ENCODE data around the gene AKAP6.

Gene AKAP6

DNA sequence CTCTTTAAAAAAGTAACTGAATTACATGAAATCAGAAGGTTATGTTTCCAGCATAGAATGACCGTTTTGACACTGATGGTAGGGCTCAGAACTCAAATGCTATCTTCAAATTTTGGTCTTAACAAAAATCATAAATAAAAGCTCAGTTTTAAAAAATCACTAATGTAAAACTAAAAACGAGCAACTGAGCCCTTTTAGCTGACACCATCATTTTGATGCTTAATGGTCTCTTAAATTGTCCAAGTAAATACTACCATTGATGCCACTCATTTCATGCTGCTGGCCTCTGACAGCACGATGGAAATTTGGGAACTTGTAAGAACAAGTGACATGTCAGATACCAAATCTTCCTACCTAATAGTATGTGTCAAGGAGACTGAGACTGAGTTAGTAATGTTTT lies 205.0 kb downstream of the AKAP6 start:
- no peak overlapping the region for H3K4me3 Mint-ChIP-seq
- no peaks in the 10 kb centered on the region for H3K36me3 Mint-ChIP-seq (ENCODE audit: low read depth)
- H3K27ac Mint-ChIP-seq = no peak overlapping the region
- no peak for DNase-seq (ENCODE audit: low spot score)
- H3K27me3 Mint-ChIP-seq (ENCODE audit: low read depth) = no peaks in the 10 kb centered on the region
- no peaks in the 10 kb centered on the region for H3K4me1 Mint-ChIP-seq (ENCODE audit: low read depth)
- no peaks in the 10 kb centered on the region for H3K9me3 Mint-ChIP-seq

DNA sequence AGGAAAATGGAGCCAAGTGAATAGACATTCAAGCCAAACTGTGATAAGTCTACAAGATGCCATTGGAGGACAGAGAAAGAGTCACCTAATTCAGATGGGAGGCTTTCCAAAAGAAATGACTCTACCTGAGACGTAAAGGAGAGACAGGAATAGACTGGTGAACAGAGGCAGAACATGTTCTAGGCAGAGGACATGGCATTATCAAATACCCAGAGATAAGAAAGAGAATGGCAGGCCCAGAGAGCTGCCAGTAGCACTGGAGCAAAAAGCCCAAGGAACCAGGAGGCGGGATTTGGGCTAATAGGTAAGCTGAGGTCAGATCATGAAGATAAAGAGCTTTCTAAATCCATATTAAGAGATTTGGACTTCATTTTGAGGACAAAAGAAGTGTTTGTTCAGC lies 207.1 kb downstream of the AKAP6 start:
- no peaks in the 10 kb centered on the region for H3K4me1 Mint-ChIP-seq (ENCODE audit: low read depth)
- H3K4me3 Mint-ChIP-seq = no peak overlapping the region
- no peaks in the 10 kb centered on the region for H3K36me3 Mint-ChIP-seq (ENCODE audit: low read depth)
- DNase-seq (ENCODE audit: low spot score) = no peak
- H3K27ac Mint-ChIP-seq = no peak overlapping the region
- no peaks in the 10 kb centered on the region for H3K27me3 Mint-ChIP-seq (ENCODE audit: low read depth)
- no peaks in the 10 kb centered on the region for H3K9me3 Mint-ChIP-seq

DNA sequence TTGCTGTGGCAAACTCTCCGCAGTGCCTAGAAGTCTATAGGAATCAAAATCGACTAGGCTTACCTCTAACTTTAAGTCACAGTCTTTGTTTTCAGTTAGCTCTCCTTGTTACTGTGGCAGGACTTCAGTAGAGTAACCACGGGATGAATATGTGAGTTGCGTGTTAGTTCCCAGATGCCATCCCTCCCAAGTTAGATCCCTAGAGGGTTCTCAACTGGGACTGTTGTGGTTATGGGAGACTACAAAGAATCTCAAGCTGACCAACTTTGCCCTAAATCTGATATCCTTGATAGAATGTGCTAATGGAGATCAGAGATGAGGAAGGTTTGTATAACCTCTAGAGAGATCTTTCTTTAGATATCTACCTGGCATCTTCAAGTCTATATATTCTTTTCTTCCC lies 208.1 kb downstream of the AKAP6 start:
- Mint-ChIP-seq H3K27ac (no peak overlapping the region), H3K4me3 (no peak overlapping the region)

DNA sequence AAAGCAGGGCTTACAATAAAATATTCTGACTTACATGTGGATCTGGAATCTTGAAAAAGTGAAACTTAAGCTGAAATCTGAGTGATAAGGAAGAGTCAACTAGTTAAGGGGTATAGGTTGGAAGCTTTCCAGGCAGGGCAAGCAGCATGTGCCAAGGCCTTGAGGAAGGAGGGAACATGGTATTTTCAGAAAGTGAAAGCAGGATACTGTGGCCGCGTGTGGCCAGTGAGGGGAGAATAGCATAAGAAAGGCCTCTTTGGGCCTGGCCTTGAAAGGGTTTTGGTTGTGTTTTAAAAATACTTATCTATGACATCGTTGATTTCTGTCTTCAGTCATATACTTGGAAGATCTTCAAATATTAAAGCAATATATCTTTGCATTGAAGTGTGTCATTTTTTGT lies 213.4 kb downstream of the AKAP6 start:
- H3K36me3 Mint-ChIP-seq (ENCODE audit: low read depth) = no peaks in the 10 kb centered on the region
- H3K4me3 Mint-ChIP-seq = no peak overlapping the region
- no peak overlapping the region for H3K27ac Mint-ChIP-seq
- H3K9me3 Mint-ChIP-seq = no peaks in the 10 kb centered on the region
- no peaks in the 10 kb centered on the region for H3K27me3 Mint-ChIP-seq (ENCODE audit: low read depth)
- peaks cover 3% of the 10 kb centered on the region for H3K4me1 Mint-ChIP-seq (ENCODE audit: low read depth)
- DNase-seq (ENCODE audit: low spot score) = no peak

More for the DNA sequence above, 208.1 kb downstream of the AKAP6 start:
- Mint-ChIP-seq H3K36me3 (ENCODE audit: low read depth) (no peaks in the 10 kb centered on the region), H3K4me1 (ENCODE audit: low read depth) (no peaks in the 10 kb centered on the region), H3K27me3 (ENCODE audit: low read depth) (no peaks in the 10 kb centered on the region), H3K9me3 (no peaks in the 10 kb centered on the region)
- DNase-seq (ENCODE audit: low spot score) = no peak

DNA sequence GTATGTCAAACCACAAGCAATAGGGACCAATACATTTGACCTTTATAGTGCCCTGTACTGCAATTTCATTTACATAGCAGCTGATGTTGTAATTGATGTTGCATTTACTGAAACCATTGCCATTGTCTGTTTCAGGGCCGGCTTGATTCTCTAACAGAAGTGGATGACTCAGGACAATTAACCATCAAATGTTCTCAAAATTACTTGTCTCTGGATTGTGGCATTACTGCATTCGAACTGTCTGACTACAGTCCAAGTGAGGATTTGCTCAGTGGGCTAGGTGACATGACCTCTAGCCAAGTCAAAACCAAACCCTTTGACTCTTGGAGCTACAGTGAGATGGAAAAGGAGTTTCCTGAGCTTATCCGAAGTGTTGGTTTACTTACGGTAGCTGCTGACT lies 216.0 kb downstream of the AKAP6 start:
- H3K36me3 Mint-ChIP-seq (ENCODE audit: low read depth) = no peaks in the 10 kb centered on the region
- H3K9me3 Mint-ChIP-seq = no peaks in the 10 kb centered on the region
- peaks cover 3% of the 10 kb centered on the region for H3K4me1 Mint-ChIP-seq (ENCODE audit: low read depth)
- no peak overlapping the region for H3K4me3 Mint-ChIP-seq
- DNase-seq (ENCODE audit: low spot score) = no peak
- no peaks in the 10 kb centered on the region for H3K27me3 Mint-ChIP-seq (ENCODE audit: low read depth)
- H3K27ac Mint-ChIP-seq = no peak overlapping the region

DNA sequence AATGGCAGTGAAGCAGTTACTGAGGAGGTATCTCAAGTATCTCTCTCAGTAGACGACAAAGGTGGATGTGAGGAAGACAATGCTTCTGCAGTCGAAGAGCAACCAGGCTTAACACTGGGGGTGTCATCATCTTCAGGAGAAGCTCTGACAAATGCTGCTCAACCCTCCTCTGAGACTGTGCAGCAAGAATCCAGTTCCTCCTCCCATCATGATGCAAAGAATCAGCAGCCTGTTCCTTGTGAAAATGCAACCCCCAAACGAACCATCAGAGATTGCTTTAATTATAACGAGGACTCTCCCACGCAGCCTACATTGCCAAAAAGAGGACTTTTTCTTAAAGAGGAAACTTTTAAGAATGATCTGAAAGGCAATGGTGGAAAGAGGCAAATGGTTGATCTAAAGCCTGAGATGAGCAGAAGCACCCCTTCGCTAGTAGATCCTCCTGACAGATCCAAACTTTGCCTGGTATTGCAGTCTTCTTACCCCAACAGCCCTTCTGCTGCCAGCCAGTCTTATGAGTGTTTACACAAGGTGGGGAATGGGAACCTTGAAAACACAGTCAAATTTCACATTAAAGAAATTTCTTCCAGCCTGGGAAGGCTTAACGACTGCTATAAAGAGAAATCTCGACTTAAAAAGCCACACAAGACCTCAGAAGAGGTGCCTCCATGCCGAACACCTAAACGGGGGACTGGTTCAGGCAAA lies 216.6 kb downstream of the AKAP6 start:
- peaks cover 3% of the 10 kb centered on the region for H3K4me1 Mint-ChIP-seq (ENCODE audit: low read depth)
- H3K4me3 Mint-ChIP-seq = no peak overlapping the region
- H3K9me3 Mint-ChIP-seq = no peaks in the 10 kb centered on the region
- H3K27me3 Mint-ChIP-seq (ENCODE audit: low read depth) = no peaks in the 10 kb centered on the region
- H3K36me3 Mint-ChIP-seq (ENCODE audit: low read depth) = no peaks in the 10 kb centered on the region
- H3K27ac Mint-ChIP-seq = no peak overlapping the region
- DNase-seq (ENCODE audit: low spot score) = no peak

DNA sequence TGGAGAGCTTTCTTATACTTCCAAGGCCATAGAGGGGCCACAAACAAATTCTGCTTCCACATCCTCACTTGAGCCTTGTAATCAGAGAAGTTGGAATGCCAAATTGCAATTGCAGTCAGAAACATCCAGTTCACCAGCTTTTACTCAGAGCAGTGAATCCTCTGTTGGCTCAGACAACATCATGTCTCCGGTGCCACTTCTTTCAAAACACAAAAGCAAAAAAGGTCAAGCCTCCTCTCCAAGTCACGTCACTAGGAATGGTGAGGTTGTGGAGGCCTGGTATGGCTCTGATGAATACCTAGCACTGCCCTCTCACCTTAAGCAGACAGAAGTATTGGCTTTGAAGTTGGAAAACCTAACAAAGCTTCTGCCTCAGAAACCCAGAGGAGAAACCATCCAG lies 217.1 kb downstream of the AKAP6 start:
- DNase-seq (ENCODE audit: low spot score) = no peak
- Mint-ChIP-seq H3K36me3 (ENCODE audit: low read depth) (no peaks in the 10 kb centered on the region), H3K27ac (no peak overlapping the region), H3K4me1 (ENCODE audit: low read depth) (peaks cover 3% of the 10 kb centered on the region), H3K27me3 (ENCODE audit: low read depth) (no peaks in the 10 kb centered on the region), H3K4me3 (no peak overlapping the region), H3K9me3 (no peaks in the 10 kb centered on the region)

DNA sequence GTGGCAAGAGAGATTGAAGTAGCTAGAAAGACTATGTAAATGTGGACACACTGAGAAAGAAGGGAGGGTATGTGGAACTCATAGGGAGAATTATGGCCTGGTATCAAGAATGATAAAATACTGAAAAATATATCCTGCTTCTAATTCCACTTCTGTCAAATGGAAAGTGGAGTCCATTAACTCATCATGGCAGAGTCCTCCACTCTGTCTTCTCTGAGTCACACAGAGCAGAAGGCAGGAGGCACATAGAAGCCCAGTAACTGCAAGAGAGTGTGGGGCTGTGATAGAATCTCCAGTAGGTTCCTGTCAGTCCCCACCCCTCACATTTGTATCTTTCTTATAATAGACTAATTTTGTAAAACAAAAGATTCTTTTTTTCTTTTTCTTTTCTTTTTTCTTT lies 223.7 kb downstream of the AKAP6 start:
- H3K36me3 Mint-ChIP-seq (ENCODE audit: low read depth) = no peaks in the 10 kb centered on the region
- no peak overlapping the region for H3K27ac Mint-ChIP-seq
- H3K4me3 Mint-ChIP-seq = no peak overlapping the region
- no peaks in the 10 kb centered on the region for H3K4me1 Mint-ChIP-seq (ENCODE audit: low read depth)
- no peak for DNase-seq (ENCODE audit: low spot score)
- H3K9me3 Mint-ChIP-seq = no peaks in the 10 kb centered on the region
- no peaks in the 10 kb centered on the region for H3K27me3 Mint-ChIP-seq (ENCODE audit: low read depth)

DNA sequence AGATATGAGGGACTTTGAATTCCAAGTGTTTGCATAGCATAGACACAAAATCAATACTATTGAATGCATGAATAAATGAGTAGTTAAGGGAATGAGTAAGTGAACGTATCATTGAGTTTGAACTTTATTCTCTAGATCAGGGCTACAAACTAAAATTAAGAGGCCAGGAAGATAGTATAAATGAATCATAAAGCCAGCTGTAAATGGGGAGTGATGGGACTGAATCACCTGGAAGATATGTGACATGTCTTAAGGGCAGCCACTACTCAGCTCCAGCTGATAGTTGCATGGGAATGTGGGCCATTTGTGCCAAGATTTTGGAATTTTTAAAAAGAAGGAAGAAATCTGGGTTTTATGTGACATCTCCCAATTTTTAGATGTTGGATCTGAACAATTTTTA lies 229.9 kb downstream of the AKAP6 start:
- no peaks in the 10 kb centered on the region for H3K4me1 Mint-ChIP-seq (ENCODE audit: low read depth)
- H3K4me3 Mint-ChIP-seq = no peak overlapping the region
- no peaks in the 10 kb centered on the region for H3K36me3 Mint-ChIP-seq (ENCODE audit: low read depth)
- DNase-seq (ENCODE audit: low spot score) = no peak
- H3K27me3 Mint-ChIP-seq (ENCODE audit: low read depth) = no peaks in the 10 kb centered on the region
- H3K9me3 Mint-ChIP-seq = no peaks in the 10 kb centered on the region
- no peak overlapping the region for H3K27ac Mint-ChIP-seq

DNA sequence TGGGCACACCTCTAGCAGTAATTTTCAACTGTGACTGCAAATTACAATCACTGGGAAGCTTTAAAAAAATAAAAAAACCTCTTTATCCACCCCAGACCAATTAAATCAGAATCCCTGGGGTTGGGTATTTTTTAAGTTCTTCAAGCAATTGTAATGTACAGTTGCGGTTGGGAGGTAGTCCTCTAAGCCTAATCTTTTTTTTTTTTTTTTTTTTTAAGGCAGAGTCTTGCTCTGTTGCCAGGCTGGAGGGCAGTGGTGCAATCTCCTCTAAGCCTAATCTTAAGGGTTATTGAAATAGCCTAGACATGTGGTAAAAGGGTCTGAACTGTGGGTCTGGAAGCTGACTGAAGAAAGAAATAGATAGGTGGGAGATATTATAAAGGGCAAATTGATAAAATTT lies 230.5 kb downstream of the AKAP6 start:
- Mint-ChIP-seq H3K27me3 (ENCODE audit: low read depth) (no peaks in the 10 kb centered on the region), H3K4me1 (ENCODE audit: low read depth) (peaks cover 4% of the 10 kb centered on the region), H3K36me3 (ENCODE audit: low read depth) (no peaks in the 10 kb centered on the region), H3K4me3 (no peak overlapping the region), H3K27ac (no peak overlapping the region), H3K9me3 (no peaks in the 10 kb centered on the region)
- no peak for DNase-seq (ENCODE audit: low spot score)

DNA sequence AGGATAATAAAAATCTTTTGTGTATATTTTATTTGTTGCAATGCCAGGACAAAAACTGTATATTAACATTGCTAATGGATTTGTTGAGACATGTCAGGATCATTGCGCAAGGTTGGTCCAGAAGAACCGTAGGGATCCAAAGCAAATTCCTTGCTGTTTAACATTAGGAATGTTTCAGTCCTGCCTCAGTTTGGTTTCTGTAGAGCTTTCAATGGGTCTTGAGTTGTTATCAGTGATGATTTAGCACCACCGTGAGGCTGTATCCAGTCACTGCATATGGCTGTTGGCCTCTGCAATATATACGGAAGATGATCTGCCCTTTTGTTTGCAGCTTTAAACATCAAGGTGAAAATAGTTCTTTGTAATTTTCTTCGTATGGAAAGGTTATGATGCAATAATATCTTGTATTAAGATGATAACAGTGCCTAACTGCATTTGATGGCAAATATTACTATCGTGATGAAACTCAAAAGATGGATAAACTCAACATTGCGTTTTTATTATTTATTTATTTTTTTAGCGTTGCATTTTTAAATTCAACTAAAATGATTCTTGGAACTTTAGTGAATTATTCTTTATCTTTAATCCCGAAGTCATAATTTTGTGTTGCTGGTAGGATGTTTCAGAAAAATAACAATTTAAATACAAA lies 231.2 kb downstream of the AKAP6 start:
- H3K4me3 Mint-ChIP-seq = no peak overlapping the region
- H3K9me3 Mint-ChIP-seq = no peaks in the 10 kb centered on the region
- no peaks in the 10 kb centered on the region for H3K36me3 Mint-ChIP-seq (ENCODE audit: low read depth)
- H3K27ac Mint-ChIP-seq = no peak overlapping the region
- no peaks in the 10 kb centered on the region for H3K27me3 Mint-ChIP-seq (ENCODE audit: low read depth)
- no peak for DNase-seq (ENCODE audit: low spot score)
- H3K4me1 Mint-ChIP-seq (ENCODE audit: low read depth) = peaks cover 10% of the 10 kb centered on the region

DNA sequence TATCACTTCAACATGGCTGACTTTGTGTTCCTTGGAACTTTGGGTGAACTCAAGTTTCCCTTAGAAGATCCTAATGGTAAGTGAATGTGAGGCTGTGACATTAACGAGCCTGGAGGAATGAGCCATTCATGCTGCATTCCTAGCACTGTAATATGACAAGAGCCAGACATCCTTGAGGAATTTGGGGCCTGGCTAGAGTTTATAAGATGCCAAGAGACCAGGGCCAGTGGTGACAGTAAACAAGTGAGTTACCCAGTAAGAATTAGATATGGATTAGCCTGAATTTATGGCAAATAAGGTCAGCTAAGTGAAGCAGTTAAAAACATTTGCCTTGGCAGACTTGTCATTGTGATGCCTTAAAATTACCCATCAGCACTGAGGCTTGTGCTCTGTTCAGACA lies 232.4 kb downstream of the AKAP6 start:
- H3K27ac Mint-ChIP-seq = no peak overlapping the region
- peaks cover 11% of the 10 kb centered on the region for H3K4me1 Mint-ChIP-seq (ENCODE audit: low read depth)
- H3K4me3 Mint-ChIP-seq = no peak overlapping the region
- H3K27me3 Mint-ChIP-seq (ENCODE audit: low read depth) = no peaks in the 10 kb centered on the region
- no peaks in the 10 kb centered on the region for H3K36me3 Mint-ChIP-seq (ENCODE audit: low read depth)
- DNase-seq (ENCODE audit: low spot score) = no peak
- no peaks in the 10 kb centered on the region for H3K9me3 Mint-ChIP-seq

DNA sequence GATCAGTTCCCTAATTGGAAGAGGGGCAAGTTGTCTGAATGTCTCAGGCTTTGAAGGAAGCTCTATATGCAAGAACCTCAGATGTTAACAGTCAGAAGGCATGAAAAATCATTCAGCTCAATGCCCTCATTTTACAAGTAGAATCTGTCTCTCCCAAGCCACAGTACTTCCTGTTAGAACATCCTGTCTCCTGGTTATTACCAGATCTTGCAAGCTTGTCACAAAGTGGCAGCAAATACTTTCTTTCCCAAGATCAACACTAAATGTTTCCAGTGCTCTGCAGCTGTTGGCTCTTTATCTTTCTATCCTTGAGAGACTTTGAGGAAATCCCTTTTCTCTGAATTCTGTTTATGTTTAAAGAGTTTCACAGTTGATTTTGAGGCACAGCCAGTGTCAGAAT lies 235.5 kb downstream of the AKAP6 start:
- no peak for DNase-seq (ENCODE audit: low spot score)
- Mint-ChIP-seq H3K36me3 (ENCODE audit: low read depth) (no peaks in the 10 kb centered on the region), H3K4me3 (no peak overlapping the region), H3K27ac (no peak overlapping the region), H3K9me3 (no peaks in the 10 kb centered on the region), H3K27me3 (ENCODE audit: low read depth) (peaks cover 10% of the 10 kb centered on the region), H3K4me1 (ENCODE audit: low read depth) (peaks cover 11% of the 10 kb centered on the region)

DNA sequence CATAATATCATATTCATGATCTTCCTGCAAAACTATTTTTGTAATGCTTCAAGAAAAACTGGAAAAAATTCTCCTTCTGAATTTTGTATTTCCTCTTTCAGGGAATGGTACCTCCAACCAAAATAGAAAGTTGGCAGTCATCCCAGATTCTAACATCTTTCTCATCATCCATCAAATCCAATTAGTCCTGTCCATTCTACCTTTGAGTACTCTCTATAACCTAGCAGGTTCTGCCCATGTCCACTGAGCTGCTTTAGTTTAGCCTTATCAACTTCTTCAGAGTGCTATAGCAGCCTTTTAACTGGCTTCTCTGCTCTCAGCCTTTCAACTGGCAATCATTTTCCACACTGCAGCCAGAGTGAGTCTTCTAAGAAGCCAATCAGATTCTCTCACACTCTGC lies 236.2 kb downstream of the AKAP6 start:
- Mint-ChIP-seq H3K27ac (no peak overlapping the region), H3K4me3 (no peak overlapping the region), H3K27me3 (ENCODE audit: low read depth) (peaks cover 10% of the 10 kb centered on the region), H3K9me3 (no peaks in the 10 kb centered on the region), H3K4me1 (ENCODE audit: low read depth) (peaks cover 11% of the 10 kb centered on the region), H3K36me3 (ENCODE audit: low read depth) (no peaks in the 10 kb centered on the region)
- no peak for DNase-seq (ENCODE audit: low spot score)
